GM12864 (cell line): ENCODE measurements around the gene ANGPTL2.

Experiments
- DNase-seq: peaks from one replicate; pipeline ENCODE4 v3.0.0-alpha.2; 2011; ENCODE audit warnings: low read depth
- H3K4me3 ChIP-seq: 2 replicates; pipeline ENCODE4 v1.5.1; 2011; ENCODE audit warnings: mild to moderate bottlenecking, low read depth, low read length, control low read depth
- CTCF ChIP-seq: IDR thresholded peaks from 2 replicates; pipeline ENCODE4 v1.5.1; 2011; ENCODE audit warnings: low read depth, mild to moderate bottlenecking, moderate library complexity, low read length, control low read depth, inconsistent platforms; ENCODE audit errors: missing control alignments

ANGPTL2 gene

DNA sequence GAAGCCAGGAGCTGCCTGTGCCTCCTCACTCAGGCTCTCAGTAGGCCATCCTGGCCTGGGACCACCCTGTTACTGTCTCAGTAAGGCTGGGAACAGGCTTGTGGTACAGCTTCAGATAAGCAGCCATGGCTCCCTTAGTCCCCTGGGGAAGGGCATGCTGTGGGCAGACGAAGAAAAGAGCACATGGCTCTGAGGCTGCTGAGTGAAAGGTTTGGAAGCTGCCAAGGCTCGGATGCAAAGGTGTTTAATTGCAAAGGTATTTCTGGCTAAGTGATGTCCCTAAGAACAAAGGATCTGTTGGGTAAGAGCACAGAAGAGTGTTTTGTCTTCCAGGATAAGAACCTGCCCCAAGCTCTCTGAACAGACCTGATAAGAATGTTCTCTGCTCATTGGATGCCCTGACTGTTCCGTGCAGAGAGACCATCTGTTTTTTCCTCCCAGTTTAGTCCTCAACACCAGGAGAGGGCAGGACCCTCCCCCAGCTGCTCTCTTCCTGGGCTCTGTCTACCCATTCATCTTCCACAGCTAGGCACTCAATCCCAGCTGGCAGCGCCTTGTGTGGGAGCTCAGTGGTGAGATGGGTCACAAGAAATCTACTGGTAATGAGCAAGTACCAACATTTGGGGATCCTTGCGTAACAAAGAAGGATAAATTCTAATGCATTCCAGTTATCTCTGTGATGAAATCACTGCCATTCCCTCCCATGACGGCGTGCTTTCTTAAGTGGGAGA lies 17.7 kb downstream of the ANGPTL2 start:
- DNase-seq: no peak
- TF ChIP-seq CTCF: no peak
- H3K4me3 ChIP-seq: no peak overlapping the region

DNA sequence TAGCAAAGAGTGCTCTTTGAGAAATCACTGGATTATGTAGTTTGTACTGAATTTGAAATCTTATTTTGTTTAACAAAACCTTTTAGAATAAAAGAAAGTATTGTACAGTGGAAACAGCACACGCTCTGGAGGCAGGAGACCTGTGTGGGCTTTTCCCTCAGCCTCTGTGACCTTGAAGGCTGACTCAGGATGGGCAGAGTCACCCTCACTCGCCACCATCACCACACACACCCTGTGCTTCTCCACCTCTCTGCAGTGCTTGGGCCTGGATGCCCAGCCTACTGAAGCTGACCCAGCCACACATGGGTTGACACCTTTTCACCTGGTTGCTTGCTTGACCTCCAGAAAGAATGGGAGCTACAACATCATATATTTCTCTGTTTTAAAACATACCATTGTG lies 19.6 kb downstream of the ANGPTL2 start:
- no peak for DNase-seq
- H3K4me3 ChIP-seq: no peak overlapping the region
- TF ChIP-seq CTCF: no peak

DNA sequence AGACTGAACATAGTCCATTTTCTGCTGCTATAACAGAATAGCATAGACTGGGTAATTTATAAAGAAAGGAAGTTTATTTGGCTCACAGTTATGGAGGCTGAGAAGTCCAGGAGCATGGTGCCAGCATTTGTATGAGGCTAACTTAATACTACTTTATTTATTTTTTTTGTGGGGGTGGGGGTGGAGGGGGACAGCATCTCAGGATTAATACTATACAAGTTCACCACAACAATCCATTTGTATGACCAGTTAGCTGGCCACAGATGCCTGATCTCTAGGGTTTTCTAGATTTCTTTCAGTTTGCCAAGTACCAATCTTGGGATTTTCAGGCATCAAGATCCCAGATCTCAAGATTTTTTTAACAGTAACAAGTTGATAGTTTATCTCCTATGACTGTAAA lies 20.3 kb downstream of the ANGPTL2 start:
- DNase-seq: no peak
- no peak for TF ChIP-seq CTCF
- H3K4me3 ChIP-seq: no peak overlapping the region

DNA sequence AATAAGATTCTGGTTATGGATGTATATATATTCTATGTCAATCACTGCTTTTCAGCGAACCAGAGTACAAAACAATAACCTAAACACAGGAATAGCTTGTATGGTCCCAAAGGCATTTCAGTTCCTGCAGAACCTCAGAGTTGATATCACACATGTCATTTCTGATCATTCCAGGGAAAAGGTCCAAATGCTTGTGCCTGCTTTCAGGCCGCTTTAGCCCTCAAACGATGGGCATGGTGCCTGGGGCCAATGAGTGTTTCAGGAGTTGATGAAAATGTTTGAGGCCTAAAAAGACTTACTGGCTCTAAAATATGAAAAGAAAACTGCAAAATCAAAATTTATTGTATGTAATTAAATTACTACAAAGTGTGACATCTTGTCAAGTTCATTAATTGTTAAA lies 22.8 kb downstream of the ANGPTL2 start:
- DNase-seq: no peak
- no peak overlapping the region for H3K4me3 ChIP-seq
- TF ChIP-seq CTCF: no peak

DNA sequence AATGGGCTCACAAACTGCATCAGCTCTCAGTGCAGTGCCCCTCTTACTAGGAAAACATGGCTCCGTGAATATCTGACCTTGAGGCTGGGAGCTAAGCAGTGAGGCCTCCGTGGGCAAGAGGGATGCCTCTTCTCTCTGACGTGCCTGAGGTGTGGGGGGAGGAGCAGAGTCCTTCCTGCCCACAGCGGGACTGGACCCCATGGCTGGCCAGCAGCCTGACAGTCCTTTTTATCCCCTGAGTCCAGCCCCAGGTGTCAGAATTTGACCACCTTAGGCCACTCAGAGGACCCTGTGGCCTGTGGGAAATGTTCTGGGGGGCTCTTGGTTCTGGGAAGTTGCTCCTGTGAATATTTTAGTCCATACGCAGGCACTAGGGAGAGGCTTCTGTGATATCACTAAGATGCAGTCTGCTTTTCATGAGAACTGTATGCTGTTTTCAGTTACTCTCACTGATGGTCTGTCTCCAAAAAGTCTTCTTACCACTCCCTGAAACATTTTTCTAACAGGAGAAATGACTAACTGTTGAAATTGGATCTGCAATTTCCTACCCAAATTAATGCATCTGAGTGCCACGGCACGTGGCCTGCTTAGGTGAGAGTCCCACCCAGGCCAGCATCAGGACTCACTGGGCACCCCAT lies 23.4 kb downstream of the ANGPTL2 start:
- TF ChIP-seq CTCF: no peak

GRCh38 chr9:127097683-127098082 lies 24.8 kb downstream of the ANGPTL2 start:
- TF ChIP-seq CTCF: no peak
- no peak for DNase-seq

More for the DNA sequence above, 23.4 kb downstream of the ANGPTL2 start:
- no peak for DNase-seq
- no peak overlapping the region for H3K4me3 ChIP-seq

GRCh38 chr9:127096208-127096607 lies 26.2 kb downstream of the ANGPTL2 start:
- no peak for DNase-seq
- H3K4me3 ChIP-seq: no peak overlapping the region
- TF ChIP-seq CTCF: no peak

More at GRCh38 chr9:127097683-127098082, 24.8 kb downstream of the ANGPTL2 start:
- no peak overlapping the region for H3K4me3 ChIP-seq
